Psoas muscle (tissue), 8 donors: Measurements from ENCODE around the gene IL20. TPM values are rescaled to one million over a fixed set of nuclear protein-coding genes. Genes with fewer than 3 reads are reported as not detected.
A peak's percentile ranks its signal among the peaks of the same experiment; 100 is the strongest.

Experiments used
- ATAC-seq, 4 donors: fragments of 200-7000 bp; cut with Tn5 transposase; one replicate each; pipeline ENCODE4 v1.9.1; 2020; ENCODE audit warnings: moderate library complexity in 3 of 4, mild to moderate bottlenecking in 2 of 4
- DNase-seq, 2 donors: peaks; one replicate each; pipeline ENCODE4 v3.0.0-alpha.2; 2020
- H3K27ac ChIP-seq: fragments of 200-600 bp; one replicate; pipeline ENCODE4 v1.8.0; 2022
- H3K27me3 ChIP-seq, 3 donors: fragments of 200-600 bp in 1 of 3; one replicate each; pipeline versions ENCODE4 v1.6.1 to v1.8.0; 2013 to 2022; ENCODE audit warnings: low read length in 2 of 3, mild to moderate bottlenecking in 2 of 3, moderate library complexity in 1 of 3; ENCODE audit not compliant: insufficient read depth in 3 of 3
- H3K36me3 ChIP-seq, 2 donors: fragments of 200-600 bp in 1 of 2; one replicate each; pipeline versions ENCODE4 v1.6.1 to v1.8.0; 2013 to 2022; ENCODE audit warnings: low read depth in 1 of 2, mild to moderate bottlenecking in 1 of 2, moderate library complexity in 1 of 2; ENCODE audit not compliant: insufficient read depth in 1 of 2
- H3K4me1 ChIP-seq: fragments of 200-600 bp; one replicate; pipeline ENCODE4 v1.8.0; 2022
- H3K4me3 ChIP-seq: fragments of 200-600 bp; one replicate; pipeline ENCODE4 v1.8.0; 2022; ENCODE audit warnings: mild to moderate bottlenecking
- H3K9me3 ChIP-seq: fragments of 200-600 bp; one replicate; pipeline ENCODE4 v1.8.0; 2022
- WGBS, 3 donors: extraction: QIAGEN DNeasy Blood & Tissue Kit; methylation state at CpG; one replicate each; pipeline versions ENCODE4 v1.1.6 to v1.1.7; 2013; 5-methylcytosine and 5-hydroxymethylcytosine counted together
- intact Hi-C, 2 donors: fragments of 100-400 bp; cut with DNase I; formaldehyde crosslinking; loops; one replicate each; pipeline versions ENCODE4 v1.11.0 to v1.14.2; 2022
- polyA plus RNA-seq, 3 donors: library from polyadenylated mRNA; stranded (reverse); fragments of 200-250 nt; gene quantifications; one replicate each; pipeline ENCODE4 v1.2.3, GENCODE V29; 2013
- total RNA-seq, 4 donors: library from RNA; stranded (reverse); fragmentation: NEBNext Ultra II Directional in 2 of 4; extraction: Animal tissue kit (Norgen Biotek cat#: 25700) in 2 of 4; gene quantifications; one replicate each; pipeline versions ENCODE4 v1.2.1 to v1.2.4, GENCODE V29; 2021 to 2023
- TF ChIP-seq, protein P1 (sequence below): fragments of 200-600 bp; IDR thresholded peaks from one replicate; pipeline ENCODE4 v1.8.0; 2022; ENCODE audit warnings: antibody characterized with exemption
- donor health status: healthy with polysubstance abuse.
- donor health status: DM: no; HTN: no; CAD: no; lungs with moderate emphysema.
- donor health status: Bipolar disorder and iron deficiency.
- donor health status: healthy.
- donor health status: DM: yes; HTN: yes; CAD: no.
- donor health status: DM: no; HTN: no; CAD: no.
- donor health status: DM: no; HTN: no; CAD: no.
- donor health status: DM: yes; HTN: yes; CAD: no.

Gene IL20
- total and polyA plus RNA-seq, 7 donors: 1.2 TPM; not detected in 6

DNA sequence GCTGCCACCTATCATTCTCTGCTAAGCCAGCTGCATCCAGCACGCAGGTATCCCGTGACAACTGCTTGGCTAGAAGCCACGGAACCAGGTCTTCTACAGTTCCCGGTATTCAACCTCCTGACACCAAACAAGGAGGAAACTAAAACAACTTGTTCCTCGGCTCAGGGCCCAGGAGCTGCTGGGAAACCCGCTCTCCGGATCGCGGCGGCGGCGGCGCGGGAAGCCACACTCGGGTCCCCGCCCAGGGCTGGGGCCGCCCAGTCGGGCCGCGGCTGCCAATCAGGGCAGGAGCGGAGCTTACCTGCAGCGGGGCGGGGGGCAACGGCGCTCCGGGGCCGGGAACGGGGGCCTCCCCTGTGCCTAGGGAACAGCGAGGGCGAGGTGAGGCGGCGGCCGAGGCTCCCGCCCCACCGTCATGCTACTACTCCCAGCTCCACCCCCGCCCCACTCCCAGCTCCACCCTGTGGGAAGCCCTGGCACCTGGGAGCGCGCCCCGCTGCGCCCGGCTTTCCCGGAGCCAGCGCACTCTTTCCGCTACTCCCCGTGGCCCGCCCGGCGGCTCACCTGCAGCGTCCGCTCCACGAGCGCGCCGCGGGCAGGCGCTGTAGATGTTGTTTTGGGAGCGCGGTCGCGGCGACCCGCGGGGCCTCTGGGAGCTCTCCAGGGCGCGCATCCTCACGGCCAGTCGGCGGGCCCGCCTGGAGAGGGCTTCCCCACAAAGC lies 43.9 kb downstream of the IL20 start:
- peak overlapping the region; percentile 69 for H3K4me3 ChIP-seq
- intact Hi-C loops: loop anchor here in 1 of 2 donors (5.0 kb wide), 1 partner anchor 42 kb away; the partner anchor contains the start of gene IL20

DNA sequence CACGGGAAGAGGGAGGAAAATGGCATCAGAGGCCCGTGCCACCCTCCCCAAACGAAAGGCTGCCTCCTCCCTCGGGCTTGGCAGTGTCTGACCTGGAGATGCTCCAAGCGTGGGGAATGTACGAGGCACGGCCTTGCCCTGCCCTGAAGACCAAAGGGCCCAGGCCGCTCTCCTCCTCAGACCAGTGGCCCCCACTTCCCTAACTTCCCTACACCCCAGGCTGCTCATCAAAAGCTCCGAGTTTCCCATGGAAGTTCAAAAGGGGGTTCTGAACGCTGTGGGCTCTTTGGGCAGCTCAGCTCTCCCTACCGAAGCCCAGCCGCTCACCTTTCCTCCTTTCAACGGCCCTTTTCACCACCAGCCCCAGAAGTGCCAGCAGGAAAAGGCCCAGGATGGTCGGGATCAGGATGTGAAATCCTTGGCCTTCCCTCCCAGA lies 44.5 kb downstream of the IL20 start:
- DNase-seq (peak in 1 of 2 donors; percentile 42), ATAC-seq (peak; percentile 9 to 47 (median 43))
- peaks cover 3% of the 10 kb centered on the region for H3K4me1 ChIP-seq
- H3K27me3 ChIP-seq: peaks cover 0 to 4% (median 0%) of the 10 kb centered on the region in 3 donors
- H3K27ac ChIP-seq: no peak overlapping the region
- TF ChIP-seq, protein P1, sequence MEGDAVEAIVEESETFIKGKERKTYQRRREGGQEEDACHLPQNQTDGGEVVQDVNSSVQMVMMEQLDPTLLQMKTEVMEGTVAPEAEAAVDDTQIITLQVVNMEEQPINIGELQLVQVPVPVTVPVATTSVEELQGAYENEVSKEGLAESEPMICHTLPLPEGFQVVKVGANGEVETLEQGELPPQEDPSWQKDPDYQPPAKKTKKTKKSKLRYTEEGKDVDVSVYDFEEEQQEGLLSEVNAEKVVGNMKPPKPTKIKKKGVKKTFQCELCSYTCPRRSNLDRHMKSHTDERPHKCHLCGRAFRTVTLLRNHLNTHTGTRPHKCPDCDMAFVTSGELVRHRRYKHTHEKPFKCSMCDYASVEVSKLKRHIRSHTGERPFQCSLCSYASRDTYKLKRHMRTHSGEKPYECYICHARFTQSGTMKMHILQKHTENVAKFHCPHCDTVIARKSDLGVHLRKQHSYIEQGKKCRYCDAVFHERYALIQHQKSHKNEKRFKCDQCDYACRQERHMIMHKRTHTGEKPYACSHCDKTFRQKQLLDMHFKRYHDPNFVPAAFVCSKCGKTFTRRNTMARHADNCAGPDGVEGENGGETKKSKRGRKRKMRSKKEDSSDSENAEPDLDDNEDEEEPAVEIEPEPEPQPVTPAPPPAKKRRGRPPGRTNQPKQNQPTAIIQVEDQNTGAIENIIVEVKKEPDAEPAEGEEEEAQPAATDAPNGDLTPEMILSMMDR: no peak
- intact Hi-C loops: loop anchor here (2.0 to 10.0 kb wide), 8 partner anchors 43 to 435 kb away; partner anchors contain the start of genes IL20 (in 2 of the 2) and IKBKE (in 1 of the 2)
- H3K4me3 ChIP-seq: peak overlapping the region; percentile 69
- no peaks in the 10 kb centered on the region for H3K36me3 ChIP-seq
- H3K9me3 ChIP-seq: no peaks in the 10 kb centered on the region
- 23 to 26% (median 26%) methylated on average over 14 of the region's 14 CpGs for WGBS, 3 donors

More for the DNA sequence above, 43.9 kb downstream of the IL20 start:
- Histone ChIP-seq H3K4me1 (peaks cover 3% of the 10 kb centered on the region), H3K27me3 (peaks cover 0 to 4% (median 0%) of the 10 kb centered on the region in 3 donors), H3K27ac (no peak overlapping the region), H3K36me3 (no peaks in the 10 kb centered on the region), H3K9me3 (no peaks in the 10 kb centered on the region)
- WGBS, 3 donors: 0 to 2% (median 1%) methylated on average over 33 to 69 of the region's 69 CpGs
- DNase-seq (peak; percentile 64 to 66), ATAC-seq (peak; percentile 48 to 82 (median 72))
- TF ChIP-seq, protein P1: no peak

DNA sequence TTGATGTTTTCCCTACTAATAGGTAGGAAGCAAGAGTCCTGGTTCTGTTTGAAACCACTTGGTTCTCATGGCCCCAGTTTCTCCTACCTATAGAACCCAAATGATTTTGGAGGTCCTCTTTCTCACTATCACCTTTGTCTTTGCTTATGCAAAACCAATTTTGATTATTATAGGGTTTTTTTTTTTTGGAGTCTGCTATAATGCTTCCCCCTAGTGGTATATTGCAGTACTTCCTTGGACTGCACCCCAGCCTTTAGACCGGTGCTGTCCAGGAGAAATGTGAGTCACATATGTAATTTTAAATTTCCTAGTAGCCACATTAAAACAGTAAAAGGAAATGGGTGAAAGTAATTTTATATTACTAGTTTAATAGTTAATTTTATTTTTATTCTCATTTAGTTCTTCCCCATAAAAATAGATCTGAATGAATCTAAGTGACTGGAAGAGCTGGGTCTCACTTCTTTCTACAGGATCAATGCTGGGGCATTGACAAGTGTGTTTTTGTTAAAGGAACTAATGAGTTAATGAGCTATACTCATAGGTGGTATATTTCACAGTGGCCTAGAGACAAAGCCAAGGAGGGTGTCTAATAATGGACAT lies 45.7 kb downstream of the IL20 start:
- no peak overlapping the region for H3K4me3 ChIP-seq
- H3K27ac ChIP-seq: no peak overlapping the region
- TF ChIP-seq, protein P1: peak; percentile 92
- ATAC-seq (peak; percentile 56 to 84 (median 68)), DNase-seq (no peak)
- intact Hi-C loops: loop anchor here (2.0 to 10.0 kb wide), 7 partner anchors 46 to 436 kb away; partner anchors contain the start of genes IKBKE (in 1 of the 2) and IL20 (in 1 of the 2)
- no peaks in the 10 kb centered on the region for H3K9me3 ChIP-seq
- peaks cover 3% of the 10 kb centered on the region for H3K4me1 ChIP-seq
- WGBS, 3 donors: 0 to 2% (median 0%) methylated on average over 1 of the region's 1 CpG
- H3K27me3 ChIP-seq: peaks cover 0 to 4% (median 0%) of the 10 kb centered on the region in 3 donors
- H3K36me3 ChIP-seq: no peaks in the 10 kb centered on the region

DNA sequence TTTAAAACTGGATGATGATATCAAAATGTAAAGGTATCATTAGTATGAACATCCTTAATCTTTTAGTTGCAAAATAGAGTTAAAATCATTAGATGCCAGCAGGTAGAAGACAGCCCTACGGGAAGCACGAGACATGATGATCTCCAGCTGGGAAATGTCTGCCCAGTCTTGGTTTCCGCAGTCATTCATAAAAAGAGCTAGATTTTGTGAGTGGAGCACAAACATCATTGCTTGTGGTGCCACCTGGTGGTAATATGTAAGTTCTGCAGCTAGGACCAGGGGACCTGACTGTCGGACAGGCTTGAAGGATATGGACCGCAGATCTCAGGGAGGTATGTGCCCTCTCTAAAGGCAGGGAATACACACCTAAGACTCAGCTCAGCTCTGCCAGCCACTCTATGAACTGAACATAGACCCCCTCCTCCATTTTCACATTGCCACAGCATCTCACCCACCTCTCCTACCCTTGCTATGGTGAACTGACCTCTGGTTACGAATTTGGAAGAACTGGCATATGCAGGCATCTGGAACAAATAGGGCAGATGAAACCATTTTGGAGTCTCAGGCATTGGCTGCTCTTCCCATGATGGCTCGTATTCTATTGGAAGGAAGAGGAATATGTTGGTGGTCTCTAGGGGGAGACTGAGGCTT lies 47.1 kb downstream of the IL20 start:
- Histone ChIP-seq H3K4me1 (peaks cover 3% of the 10 kb centered on the region), H3K36me3 (no peaks in the 10 kb centered on the region), H3K27ac (no peak overlapping the region), H3K4me3 (no peak overlapping the region), H3K9me3 (no peaks in the 10 kb centered on the region), H3K27me3 (peaks cover 0 to 4% (median 0%) of the 10 kb centered on the region in 3 donors)
- TF ChIP-seq, protein P1: peak; percentile 87
- 18 to 27% (median 23%) methylated on average over 7 of the region's 7 CpGs for WGBS, 3 donors
- intact Hi-C loops: loop anchor here (2.0 to 10.0 kb wide), 9 partner anchors 105 to 438 kb away; partner anchors contain the start of genes DYRK3 (in 1 of the 2) and IKBKE (in 1 of the 2)
- peak in 3 of 4 donors; percentile 46 to 77 (median 69) for ATAC-seq
- DNase-seq: peak; percentile 52 to 70
